ENCODE data around the gene C1orf56.

DNA sequence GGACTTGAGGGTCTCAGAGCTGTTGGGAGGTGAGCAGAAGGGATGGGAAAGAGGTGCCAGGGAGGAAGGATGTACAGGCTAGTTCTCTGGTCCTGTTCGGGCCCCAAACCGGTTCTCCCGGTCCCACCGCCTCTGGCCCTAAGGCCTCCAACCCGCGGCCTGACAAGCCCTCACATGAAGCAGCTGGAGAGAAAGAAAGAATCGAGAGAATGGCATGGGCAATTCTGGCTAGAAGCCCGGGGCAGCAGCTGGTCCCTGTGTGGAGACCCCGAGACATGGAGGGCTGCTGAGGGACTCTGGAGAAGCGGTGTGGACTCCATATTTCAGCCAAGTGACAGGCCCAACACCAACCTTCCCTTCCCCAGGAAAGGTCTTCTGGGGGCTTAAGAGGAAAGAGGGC lies 11.1 kb downstream of the C1orf56 start:
- TF ChIP-seq, protein P1, sequence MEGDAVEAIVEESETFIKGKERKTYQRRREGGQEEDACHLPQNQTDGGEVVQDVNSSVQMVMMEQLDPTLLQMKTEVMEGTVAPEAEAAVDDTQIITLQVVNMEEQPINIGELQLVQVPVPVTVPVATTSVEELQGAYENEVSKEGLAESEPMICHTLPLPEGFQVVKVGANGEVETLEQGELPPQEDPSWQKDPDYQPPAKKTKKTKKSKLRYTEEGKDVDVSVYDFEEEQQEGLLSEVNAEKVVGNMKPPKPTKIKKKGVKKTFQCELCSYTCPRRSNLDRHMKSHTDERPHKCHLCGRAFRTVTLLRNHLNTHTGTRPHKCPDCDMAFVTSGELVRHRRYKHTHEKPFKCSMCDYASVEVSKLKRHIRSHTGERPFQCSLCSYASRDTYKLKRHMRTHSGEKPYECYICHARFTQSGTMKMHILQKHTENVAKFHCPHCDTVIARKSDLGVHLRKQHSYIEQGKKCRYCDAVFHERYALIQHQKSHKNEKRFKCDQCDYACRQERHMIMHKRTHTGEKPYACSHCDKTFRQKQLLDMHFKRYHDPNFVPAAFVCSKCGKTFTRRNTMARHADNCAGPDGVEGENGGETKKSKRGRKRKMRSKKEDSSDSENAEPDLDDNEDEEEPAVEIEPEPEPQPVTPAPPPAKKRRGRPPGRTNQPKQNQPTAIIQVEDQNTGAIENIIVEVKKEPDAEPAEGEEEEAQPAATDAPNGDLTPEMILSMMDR (IDR thresholded peaks at IDR 0.05; ENCODE audit: extremely low read depth in 1 of 2, insufficient read depth in 1 of 2, low read depth in 1 of 2, low read length in 2 of 2), result no peak
- no peak for TF ChIP-seq MYC (IDR thresholded peaks at IDR 0.05; ENCODE audit: low read depth, low read length)
- no peak for TF ChIP-seq EZH2 (IDR thresholded peaks at IDR 0.05; ENCODE audit: borderline replicate concordance, low read depth, low read length, severe bottlenecking)
- TF ChIP-seq, protein P2, sequence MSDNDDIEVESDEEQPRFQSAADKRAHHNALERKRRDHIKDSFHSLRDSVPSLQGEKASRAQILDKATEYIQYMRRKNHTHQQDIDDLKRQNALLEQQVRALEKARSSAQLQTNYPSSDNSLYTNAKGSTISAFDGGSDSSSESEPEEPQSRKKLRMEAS (IDR thresholded peaks at IDR 0.05; ENCODE audit: insufficient read depth, insufficient read length), result no peak
- no peak for TF ChIP-seq JUN (IDR thresholded peaks at IDR 0.05; ENCODE audit: borderline replicate concordance, insufficient read depth, insufficient read length, low read depth)
- no peak for TF ChIP-seq POLR2AphosphoS5 (IDR thresholded peaks at IDR 0.05; ENCODE audit: insufficient read depth, low read depth, low read length)
- TF ChIP-seq GATA2 (IDR thresholded peaks at IDR 0.05; ENCODE audit: insufficient read depth, insufficient read length, low read depth, low read length), result no peak

Data from endothelial cell of umbilical vein (primary cell).